GM23338 (cell line): ENCODE results near the gene RPS3A. TPM values are rescaled to one million over a fixed set of nuclear protein-coding genes. Genes with fewer than 3 reads are reported as not detected.

Experiments
- ATAC-seq: fragments of 200-7000 bp; cut with Tn5 transposase; 3 replicates; pipeline ENCODE4 v1.9.1; 2020
- DNase-seq: peaks from one replicate; pipeline ENCODE4 v3.0.0-alpha.2; 2015; ENCODE audit warnings: low spot score
- H2AFZ ChIP-seq: fragments of 200-600 bp; sonication (generic); 2 replicates; pipeline ENCODE4 v1.8.0; 2016; ENCODE audit warnings: antibody characterized with exemption, mild to moderate bottlenecking, moderate library complexity
- H3F3A ChIP-seq: fragments of 200-600 bp; sonication (generic); replicated peaks from 2 replicates; pipeline ENCODE4 v1.8.0; 2017; ENCODE audit warnings: antibody characterized with exemption, mixed run types, low read depth
- H3K27ac ChIP-seq: fragments of 200-600 bp; sonication (generic); 2 replicates; pipeline ENCODE4 v1.6.1; 2016; ENCODE audit warnings: low read depth
- H3K27me3 ChIP-seq: fragments of 200-600 bp; sonication (generic); 2 replicates; pipeline ENCODE4 v1.8.0; 2016; ENCODE audit warnings: mild to moderate bottlenecking, mixed run types, moderate library complexity; ENCODE audit not compliant: insufficient read depth
- H3K36me3 ChIP-seq: fragments of 200-600 bp; sonication (generic); 2 replicates; pipeline ENCODE4 v1.8.0; 2016; ENCODE audit warnings: mild to moderate bottlenecking; ENCODE audit not compliant: insufficient read depth
- H3K4me1 ChIP-seq: fragments of 200-600 bp; sonication (generic); 2 replicates; pipeline ENCODE4 v1.8.0; 2016; ENCODE audit warnings: mild to moderate bottlenecking, moderate library complexity; ENCODE audit not compliant: insufficient read depth
- H3K4me2 ChIP-seq: fragments of 200-600 bp; sonication (generic); 2 replicates; pipeline ENCODE4 v1.7.1; 2017; ENCODE audit warnings: mixed run types
- H3K4me3 ChIP-seq: fragments of 200-600 bp; sonication (generic); 2 replicates; pipeline ENCODE4 v1.6.1; 2016; ENCODE audit warnings: mixed run types
- H3K79me2 ChIP-seq: fragments of 200-600 bp; sonication (generic); replicated peaks from 2 replicates; pipeline ENCODE4 v1.8.0; 2017; ENCODE audit warnings: mild to moderate bottlenecking; ENCODE audit not compliant: insufficient read depth
- H3K9me2 ChIP-seq: fragments of 200-600 bp; sonication (generic); 2 replicates; pipeline ENCODE4 v1.8.0; 2017; ENCODE audit not compliant: insufficient read depth
- H4K20me1 ChIP-seq: fragments of 200-600 bp; sonication (generic); replicated peaks from 2 replicates; pipeline ENCODE4 v1.8.0; 2017; ENCODE audit warnings: mild to moderate bottlenecking; ENCODE audit not compliant: insufficient read depth
- H3K27ac Mint-ChIP-seq: 2 replicates; pipeline ENCODE4 v1.8.0; 2020; ENCODE audit warnings: inconsistent platforms, mild to moderate bottlenecking, moderate library complexity, mixed read lengths
- H3K27me3 Mint-ChIP-seq: 3 replicates; pipeline ENCODE4 v1.8.0; 2022; ENCODE audit warnings: low read depth, mild to moderate bottlenecking, moderate library complexity, mixed read lengths, inconsistent platforms; ENCODE audit not compliant: insufficient read depth, poor library complexity
- H3K36me3 Mint-ChIP-seq: 3 replicates; pipeline ENCODE4 v1.8.0; 2021; ENCODE audit warnings: low read depth, mild to moderate bottlenecking, inconsistent platforms, moderate library complexity, mixed read lengths
- H3K4me1 Mint-ChIP-seq: 3 replicates; pipeline ENCODE4 v1.8.0; 2020; ENCODE audit warnings: mild to moderate bottlenecking, inconsistent platforms, mixed read lengths
- H3K4me3 Mint-ChIP-seq: 3 replicates; pipeline ENCODE4 v1.8.0; 2021; ENCODE audit warnings: moderate library complexity, mild to moderate bottlenecking, inconsistent platforms, mixed read lengths
- H3K9me3 Mint-ChIP-seq: 3 replicates; pipeline ENCODE4 v1.8.0; 2020; ENCODE audit warnings: moderate library complexity, mild to moderate bottlenecking, inconsistent platforms, mixed read lengths
- CREB1 ChIP-seq: fragments of 250-450 bp; sonication (Bioruptor Pico); IDR thresholded peaks from 2 replicates; pipeline ENCODE4 v1.5.0; 2020; ENCODE audit warnings: low read depth, mild to moderate bottlenecking, moderate library complexity
- CTCF ChIP-seq, 2 experiments: fragments of 200-600 bp in 1 of 2; sonication (generic) in 1 of 2; conservative IDR thresholded peaks; 2 replicates each; pipeline versions ENCODE4 v1.5.1 to v1.6.1; 2016 to 2017; ENCODE audit warnings: antibody characterized with exemption in 2 of 2, low read depth in 2 of 2, mild to moderate bottlenecking in 2 of 2, moderate library complexity in 1 of 2
- EZH2phosphoT487 ChIP-seq: fragments of 200-600 bp; sonication (generic); IDR thresholded peaks from one replicate; pipeline ENCODE4 v1.8.1; 2018; ENCODE audit warnings: antibody characterized with exemption; ENCODE audit not compliant: unreplicated experiment
- JUNB ChIP-seq: IDR thresholded peaks from one replicate; pipeline ENCODE4 v1.6.1; 2016; ENCODE audit warnings: antibody characterized with exemption; ENCODE audit not compliant: unreplicated experiment
- NANOG ChIP-seq: IDR thresholded peaks from 2 replicates; pipeline ENCODE4 v1.6.1; 2016; ENCODE audit warnings: antibody characterized with exemption, borderline replicate concordance
- POLR2AphosphoS5 ChIP-seq: IDR thresholded peaks from 2 replicates; pipeline ENCODE4 v1.6.1; 2016; ENCODE audit warnings: antibody characterized with exemption, low read depth
- STAT1 ChIP-seq: IDR thresholded peaks from one replicate; pipeline ENCODE4 v1.6.1; 2016; ENCODE audit warnings: antibody characterized with exemption; ENCODE audit not compliant: unreplicated experiment
- long read RNA-seq: library from polyadenylated mRNA; unstranded; transcript quantifications from one replicate; pipeline ENCODE4 v2.0.0, GENCODE V29; 2020; ENCODE audit not compliant: unreplicated experiment
- polyA plus RNA-seq: library from polyadenylated mRNA; unstranded; fragments of >200 nt; fragmentation: Nextera tagmentation; extraction: Ambion mirVana; gene quantifications from 2 replicates; pipeline ENCODE4 v1.2.1, GENCODE V29; 2016
- total RNA-seq: library from RNA; depleted of rRNA; stranded (reverse); fragments of >200 nt; shearing (Covaris generic); gene quantifications from 2 replicates; pipeline ENCODE4 v1.2.3, GENCODE V29; 2014; rRNA removed
- TF ChIP-seq, protein P1 (sequence below): IDR thresholded peaks from one replicate; pipeline ENCODE4 v1.6.1; 2018; ENCODE audit warnings: antibody characterized with exemption; ENCODE audit not compliant: unreplicated experiment
- TF ChIP-seq, protein P2 (sequence below): IDR thresholded peaks from 2 replicates; pipeline ENCODE4 v1.6.1; 2016; ENCODE audit warnings: antibody characterized with exemption

The RPS3A gene
- total RNA-seq (3,506 and 4,648 TPM in 2 replicates), polyA plus RNA-seq (2,252 and 2,486 TPM in 2 replicates)
- long read RNA-seq, transcript RPS3A-205 (6 exons, 674 nt) = minor isoform, 33 of 5,558 reads
- long read RNA-seq, transcript RPS3A-208 (4 exons, 576 nt) = minor isoform, 8 of 5,558 reads
- long read RNA-seq, transcript RPS3A-201 (6 exons, 934 nt) = major isoform, 5,398 of 5,558 reads
- long read RNA-seq, partial matches to known transcripts = 73 of 5,558 reads
- long read RNA-seq, other reads (novel, unspliced or antisense) = 44 of 5,558 reads

DNA sequence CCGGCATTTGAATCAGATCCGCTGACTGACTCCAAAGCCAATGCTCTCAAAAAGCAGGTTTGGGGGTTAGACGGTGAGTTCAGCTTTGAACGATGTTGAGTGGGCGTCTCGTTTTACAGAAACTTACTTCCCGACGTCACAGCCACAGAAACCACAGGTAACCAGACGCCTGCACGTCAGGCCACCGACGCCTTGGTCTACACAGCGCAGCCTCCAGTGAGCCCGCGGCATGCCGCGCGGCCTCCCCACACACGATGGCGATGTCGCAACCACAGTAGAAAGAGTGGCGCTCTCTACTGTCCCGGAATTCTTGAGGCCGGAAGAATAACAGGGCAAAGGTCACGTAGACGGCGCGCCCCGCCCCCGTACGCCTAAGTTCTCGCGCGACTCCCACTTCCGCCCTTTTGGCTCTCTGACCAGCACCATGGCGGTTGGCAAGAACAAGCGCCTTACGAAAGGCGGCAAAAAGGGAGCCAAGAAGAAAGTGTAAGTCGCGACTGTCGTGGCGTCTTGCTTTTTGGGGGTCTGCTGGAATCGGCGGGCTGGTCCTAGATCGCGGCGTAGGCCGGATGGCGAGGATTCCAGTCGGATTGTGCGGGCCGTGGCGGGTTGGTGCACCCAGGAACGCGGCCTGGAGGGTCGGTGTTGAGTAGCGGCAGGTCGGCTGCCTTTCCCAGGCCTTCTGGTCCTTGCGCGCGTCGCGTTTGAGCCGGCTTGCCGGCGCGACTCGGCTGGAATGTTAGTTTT is at the start of gene RPS3A:
Gene RPS3A, plus strand, starts transcription at position 400 of the 747 bp plus-strand sequence. Its CDS starts 25 bp downstream, at position 425.
- H3F3A ChIP-seq = peaks cover 33% of the 10 kb centered on the region
- peak within 1 kb of the TSS; percentile 100 for H3K27ac Mint-ChIP-seq
- H3K4me2 ChIP-seq = peak within 1 kb of the TSS; percentile 87
- H4K20me1 ChIP-seq = peaks cover 36% of the 10 kb centered on the region
- peaks cover 46% of the 10 kb centered on the region for H3K36me3 ChIP-seq
- DNase-seq = peak; percentile 98
- TF ChIP-seq POLR2AphosphoS5 (peak; percentile 97), EZH2phosphoT487 (no peak), JUNB (no peak), CREB1 (CRISPR knock-in tag) (peak; percentile 87), CTCF (conservative IDR thresholded peaks at IDR 0.05; ENCODE audit: low read depth in 2 of 2) (peak; percentile 77 to 92), STAT1 (no peak), NANOG (no peak)
- TF ChIP-seq, protein P1, sequence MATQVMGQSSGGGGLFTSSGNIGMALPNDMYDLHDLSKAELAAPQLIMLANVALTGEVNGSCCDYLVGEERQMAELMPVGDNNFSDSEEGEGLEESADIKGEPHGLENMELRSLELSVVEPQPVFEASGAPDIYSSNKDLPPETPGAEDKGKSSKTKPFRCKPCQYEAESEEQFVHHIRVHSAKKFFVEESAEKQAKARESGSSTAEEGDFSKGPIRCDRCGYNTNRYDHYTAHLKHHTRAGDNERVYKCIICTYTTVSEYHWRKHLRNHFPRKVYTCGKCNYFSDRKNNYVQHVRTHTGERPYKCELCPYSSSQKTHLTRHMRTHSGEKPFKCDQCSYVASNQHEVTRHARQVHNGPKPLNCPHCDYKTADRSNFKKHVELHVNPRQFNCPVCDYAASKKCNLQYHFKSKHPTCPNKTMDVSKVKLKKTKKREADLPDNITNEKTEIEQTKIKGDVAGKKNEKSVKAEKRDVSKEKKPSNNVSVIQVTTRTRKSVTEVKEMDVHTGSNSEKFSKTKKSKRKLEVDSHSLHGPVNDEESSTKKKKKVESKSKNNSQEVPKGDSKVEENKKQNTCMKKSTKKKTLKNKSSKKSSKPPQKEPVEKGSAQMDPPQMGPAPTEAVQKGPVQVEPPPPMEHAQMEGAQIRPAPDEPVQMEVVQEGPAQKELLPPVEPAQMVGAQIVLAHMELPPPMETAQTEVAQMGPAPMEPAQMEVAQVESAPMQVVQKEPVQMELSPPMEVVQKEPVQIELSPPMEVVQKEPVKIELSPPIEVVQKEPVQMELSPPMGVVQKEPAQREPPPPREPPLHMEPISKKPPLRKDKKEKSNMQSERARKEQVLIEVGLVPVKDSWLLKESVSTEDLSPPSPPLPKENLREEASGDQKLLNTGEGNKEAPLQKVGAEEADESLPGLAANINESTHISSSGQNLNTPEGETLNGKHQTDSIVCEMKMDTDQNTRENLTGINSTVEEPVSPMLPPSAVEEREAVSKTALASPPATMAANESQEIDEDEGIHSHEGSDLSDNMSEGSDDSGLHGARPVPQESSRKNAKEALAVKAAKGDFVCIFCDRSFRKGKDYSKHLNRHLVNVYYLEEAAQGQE = peak; percentile 12
- TF ChIP-seq, protein P2, sequence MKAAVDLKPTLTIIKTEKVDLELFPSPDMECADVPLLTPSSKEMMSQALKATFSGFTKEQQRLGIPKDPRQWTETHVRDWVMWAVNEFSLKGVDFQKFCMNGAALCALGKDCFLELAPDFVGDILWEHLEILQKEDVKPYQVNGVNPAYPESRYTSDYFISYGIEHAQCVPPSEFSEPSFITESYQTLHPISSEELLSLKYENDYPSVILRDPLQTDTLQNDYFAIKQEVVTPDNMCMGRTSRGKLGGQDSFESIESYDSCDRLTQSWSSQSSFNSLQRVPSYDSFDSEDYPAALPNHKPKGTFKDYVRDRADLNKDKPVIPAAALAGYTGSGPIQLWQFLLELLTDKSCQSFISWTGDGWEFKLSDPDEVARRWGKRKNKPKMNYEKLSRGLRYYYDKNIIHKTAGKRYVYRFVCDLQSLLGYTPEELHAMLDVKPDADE = peak; percentile 97
- peak within 1 kb of the TSS; percentile 98 for H3K4me3 Mint-ChIP-seq
- ATAC-seq = peak; percentile 95
- H3K27me3 Mint-ChIP-seq = peaks cover 18% of the 10 kb centered on the region
- H3K4me1 ChIP-seq = peaks cover 23% of the 10 kb centered on the region
- H3K36me3 Mint-ChIP-seq = peaks cover 51% of the 10 kb centered on the region
- no peaks in the 10 kb centered on the region for H3K9me2 ChIP-seq
- peaks cover 44% of the 10 kb centered on the region for H3K79me2 ChIP-seq
- H3K4me1 Mint-ChIP-seq = peaks cover 15% of the 10 kb centered on the region; the same call in 2 of the 3 replicates
- H3K27me3 ChIP-seq = no peaks in the 10 kb centered on the region
- H3K9me3 Mint-ChIP-seq = no peaks in the 10 kb centered on the region
- H3K4me3 ChIP-seq = peak within 1 kb of the TSS; percentile 100
- H2AFZ ChIP-seq = peak within 1 kb of the TSS; percentile 95
- H3K27ac ChIP-seq = peak within 1 kb of the TSS; percentile 90
